Loucy (cell line): ENCODE data around the gene MAPKAP1.

ENCODE experiments used
- H2AFZ ChIP-seq: fragments of 200-600 bp; sonication (generic); 2 replicates; pipeline ENCODE4 v1.6.0; 2016; ENCODE audit warnings: antibody characterized with exemption, mild to moderate bottlenecking, low read length, moderate library complexity
- H3F3A ChIP-seq: fragments of 200-600 bp; 2 replicates; pipeline ENCODE4 v1.6.0; 2016; ENCODE audit warnings: antibody characterized with exemption, low read depth, mild to moderate bottlenecking
- H3K27me3 ChIP-seq: fragments of 200-600 bp; sonication (generic); 2 replicates; pipeline ENCODE4 v1.6.1; 2014; ENCODE audit warnings: low read length, mild to moderate bottlenecking; ENCODE audit not compliant: insufficient read depth, poor library complexity, severe bottlenecking
- H3K36me3 ChIP-seq: fragments of 200-600 bp; sonication (generic); 2 replicates; pipeline ENCODE4 v1.6.1; 2016; ENCODE audit warnings: low read length; ENCODE audit not compliant: insufficient read depth
- H3K4me1 ChIP-seq: fragments of 200-600 bp; sonication (generic); 2 replicates; pipeline ENCODE4 v1.5.1; 2014; ENCODE audit warnings: low read length, mild to moderate bottlenecking; ENCODE audit not compliant: insufficient read depth, poor library complexity, severe bottlenecking
- H3K4me2 ChIP-seq: fragments of 200-600 bp; sonication (generic); 2 replicates; pipeline ENCODE4 v1.6.0; 2014; ENCODE audit warnings: antibody characterized with exemption, low read length, low read depth, mild to moderate bottlenecking; ENCODE audit not compliant: poor library complexity, severe bottlenecking
- H3K4me3 ChIP-seq: fragments of 200-600 bp; sonication (generic); 2 replicates; pipeline ENCODE4 v1.5.1; 2014; ENCODE audit warnings: low read length, mild to moderate bottlenecking, mixed read lengths; ENCODE audit not compliant: poor library complexity, severe bottlenecking
- H3K79me2 ChIP-seq: fragments of 200-600 bp; sonication (generic); 2 replicates; pipeline ENCODE4 v1.6.1; 2014; ENCODE audit warnings: low read length; ENCODE audit not compliant: insufficient read depth
- H3K9ac ChIP-seq: fragments of 200-600 bp; sonication (generic); 2 replicates; pipeline ENCODE4 v1.6.0; 2014; ENCODE audit warnings: mild to moderate bottlenecking, low read depth, low read length, moderate library complexity; ENCODE audit not compliant: poor library complexity, severe bottlenecking
- H3K9me2 ChIP-seq: fragments of 200-600 bp; sonication (generic); replicated peaks from 2 replicates; pipeline ENCODE4 v1.6.1; 2016; ENCODE audit warnings: low read depth, low read length, mixed read lengths
- H3K9me3 ChIP-seq: fragments of 200-600 bp; sonication (generic); 2 replicates; pipeline ENCODE4 v1.6.1; 2014; ENCODE audit warnings: mild to moderate bottlenecking, antibody characterized with exemption, low read length, low read depth; ENCODE audit not compliant: insufficient read depth
- H4K20me1 ChIP-seq: fragments of 200-600 bp; sonication (generic); 2 replicates; pipeline ENCODE4 v1.6.0; 2014; ENCODE audit warnings: antibody characterized with exemption, low read length, mild to moderate bottlenecking; ENCODE audit not compliant: insufficient read depth, poor library complexity, severe bottlenecking
- EZH2phosphoT487 ChIP-seq: fragments of 200-600 bp; IDR thresholded peaks from 2 replicates; pipeline ENCODE4 v1.6.1; 2018; ENCODE audit warnings: antibody characterized with exemption, mild to moderate bottlenecking, moderate library complexity, borderline replicate concordance
- TF ChIP-seq, protein P1 (sequence below): fragments of 200-600 bp; sonication (generic); conservative IDR thresholded peaks from 2 replicates; pipeline ENCODE4 v1.5.1; 2014; ENCODE audit warnings: mild to moderate bottlenecking, antibody characterized with exemption, low read length

MAPKAP1 gene

GRCh38 chr9:125649826-125650225, 57.2 kb downstream of the MAPKAP1 start:
- peaks cover 36% of the 10 kb centered on the region for H3K4me1 ChIP-seq
- no peak overlapping the region for H3K9ac ChIP-seq
- peaks cover 9% of the 10 kb centered on the region; the same call in 1 of the 2 replicates for H3K79me2 ChIP-seq
- no peaks in the 10 kb centered on the region for H3K27me3 ChIP-seq
- H3K9me2 ChIP-seq, result no peaks in the 10 kb centered on the region
- H3F3A ChIP-seq, result no peaks in the 10 kb centered on the region
- no peak overlapping the region for H2AFZ ChIP-seq
- no peaks in the 10 kb centered on the region for H3K36me3 ChIP-seq
- TF ChIP-seq, protein P1, sequence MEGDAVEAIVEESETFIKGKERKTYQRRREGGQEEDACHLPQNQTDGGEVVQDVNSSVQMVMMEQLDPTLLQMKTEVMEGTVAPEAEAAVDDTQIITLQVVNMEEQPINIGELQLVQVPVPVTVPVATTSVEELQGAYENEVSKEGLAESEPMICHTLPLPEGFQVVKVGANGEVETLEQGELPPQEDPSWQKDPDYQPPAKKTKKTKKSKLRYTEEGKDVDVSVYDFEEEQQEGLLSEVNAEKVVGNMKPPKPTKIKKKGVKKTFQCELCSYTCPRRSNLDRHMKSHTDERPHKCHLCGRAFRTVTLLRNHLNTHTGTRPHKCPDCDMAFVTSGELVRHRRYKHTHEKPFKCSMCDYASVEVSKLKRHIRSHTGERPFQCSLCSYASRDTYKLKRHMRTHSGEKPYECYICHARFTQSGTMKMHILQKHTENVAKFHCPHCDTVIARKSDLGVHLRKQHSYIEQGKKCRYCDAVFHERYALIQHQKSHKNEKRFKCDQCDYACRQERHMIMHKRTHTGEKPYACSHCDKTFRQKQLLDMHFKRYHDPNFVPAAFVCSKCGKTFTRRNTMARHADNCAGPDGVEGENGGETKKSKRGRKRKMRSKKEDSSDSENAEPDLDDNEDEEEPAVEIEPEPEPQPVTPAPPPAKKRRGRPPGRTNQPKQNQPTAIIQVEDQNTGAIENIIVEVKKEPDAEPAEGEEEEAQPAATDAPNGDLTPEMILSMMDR, result no peak
- no peak for TF ChIP-seq EZH2phosphoT487
- no peak overlapping the region for H3K4me3 ChIP-seq
- H4K20me1 ChIP-seq, result no peaks in the 10 kb centered on the region
- no peaks in the 10 kb centered on the region for H3K9me3 ChIP-seq
- H3K4me2 ChIP-seq, result peak overlapping the region; percentile 28

DNA sequence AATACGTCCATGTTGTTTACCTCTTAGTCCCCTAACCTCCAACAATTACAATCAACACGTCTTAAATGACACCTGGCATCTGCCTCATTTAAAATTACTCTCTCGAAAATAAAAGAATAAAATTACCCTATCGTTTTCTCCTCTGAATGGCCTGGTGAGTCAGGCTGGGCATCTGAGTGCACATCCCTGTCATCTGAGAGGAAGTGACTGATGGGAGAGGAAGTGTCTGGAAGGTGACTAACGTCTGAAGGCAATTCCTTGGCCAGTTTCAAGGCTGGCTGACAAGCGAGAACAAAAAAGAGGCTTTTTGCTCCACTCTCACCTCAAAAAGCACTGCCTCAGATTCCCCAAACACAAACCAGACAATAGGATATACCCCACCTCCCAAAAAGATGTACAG, 57.7 kb downstream of the MAPKAP1 start:
- no peak overlapping the region for H3K4me3 ChIP-seq
- peak overlapping the region; percentile 28 for H3K4me2 ChIP-seq
- H3F3A ChIP-seq, result no peaks in the 10 kb centered on the region
- no peaks in the 10 kb centered on the region for H3K9me3 ChIP-seq
- no peak overlapping the region for H2AFZ ChIP-seq
- H3K9ac ChIP-seq, result no peak overlapping the region
- peaks cover 36% of the 10 kb centered on the region for H3K4me1 ChIP-seq
- no peaks in the 10 kb centered on the region for H3K9me2 ChIP-seq
- H4K20me1 ChIP-seq, result no peaks in the 10 kb centered on the region
- TF ChIP-seq, protein P1, result no peak
- TF ChIP-seq EZH2phosphoT487, result no peak
- no peaks in the 10 kb centered on the region for H3K27me3 ChIP-seq
- H3K79me2 ChIP-seq, result peaks cover 15% of the 10 kb centered on the region
- H3K36me3 ChIP-seq, result no peaks in the 10 kb centered on the region

- no peaks in the 10 kb centered on the region for H3K9me2 ChIP-seq
- H4K20me1 ChIP-seq, result no peaks in the 10 kb centered on the region
- peaks cover 24% of the 10 kb centered on the region for H3K79me2 ChIP-seq
- TF ChIP-seq, protein P1, result no peak
- no peak for TF ChIP-seq EZH2phosphoT487
- H3F3A ChIP-seq, result no peaks in the 10 kb centered on the region
- H3K4me1 ChIP-seq, result peaks cover 36% of the 10 kb centered on the region
- H2AFZ ChIP-seq, result no peak overlapping the region
- no peak overlapping the region for H3K4me2 ChIP-seq
- H3K9ac ChIP-seq, result no peak overlapping the region
- no peaks in the 10 kb centered on the region for H3K27me3 ChIP-seq
- no peaks in the 10 kb centered on the region for H3K9me3 ChIP-seq
- H3K36me3 ChIP-seq, result no peaks in the 10 kb centered on the region
- H3K4me3 ChIP-seq, result no peak overlapping the region
These were observed 58.7 kb downstream of the MAPKAP1 start for GRCh38 chr9:125648294-125648693.
